DOHH2 (cell line): ENCODE results near the gene SOWAHC.

Experiments
- CTCF ChIP-seq: fragments of 200-600 bp; sonication (generic); IDR thresholded peaks from one replicate; pipeline ENCODE4 v1.5.1; 2014; ENCODE audit warnings: antibody characterized with exemption, mild to moderate bottlenecking, low read depth, low read length; ENCODE audit not compliant: poor library complexity, severe bottlenecking
- EZH2phosphoT487 ChIP-seq: fragments of 200-600 bp; sonication (generic); IDR thresholded peaks from 2 replicates; pipeline ENCODE4 v1.6.1; 2017; ENCODE audit warnings: borderline replicate concordance, mild to moderate bottlenecking, antibody characterized with exemption, low read length, moderate library complexity, mixed read lengths

- TF ChIP-seq CTCF (no peak), EZH2phosphoT487 (no peak)
These were observed 24.6 kb downstream of the SOWAHC start for GRCh38 chr2:109638795-109639194.
